ENCODE data around the gene DIAPH1.

DNA sequence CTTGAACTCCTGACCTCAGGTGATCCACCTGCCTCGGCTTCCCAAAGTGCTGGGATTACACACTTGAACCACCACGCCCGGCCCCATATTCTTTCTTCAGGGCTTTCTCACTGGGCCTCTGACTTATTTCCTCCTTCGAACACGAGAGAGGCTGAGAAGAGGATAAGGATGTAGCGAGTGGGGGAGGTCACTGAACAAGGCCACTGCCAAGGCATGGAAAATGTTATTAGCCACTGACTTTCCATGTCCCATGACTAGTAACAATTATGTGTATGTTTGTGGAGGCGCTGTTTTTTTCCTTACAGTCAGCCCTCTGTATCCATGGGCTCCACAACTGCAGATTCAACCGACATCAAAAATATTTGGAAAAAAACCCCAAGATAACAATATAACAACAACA, 44.7 kb upstream of the DIAPH1 start:
- TF ChIP-seq, protein P1, sequence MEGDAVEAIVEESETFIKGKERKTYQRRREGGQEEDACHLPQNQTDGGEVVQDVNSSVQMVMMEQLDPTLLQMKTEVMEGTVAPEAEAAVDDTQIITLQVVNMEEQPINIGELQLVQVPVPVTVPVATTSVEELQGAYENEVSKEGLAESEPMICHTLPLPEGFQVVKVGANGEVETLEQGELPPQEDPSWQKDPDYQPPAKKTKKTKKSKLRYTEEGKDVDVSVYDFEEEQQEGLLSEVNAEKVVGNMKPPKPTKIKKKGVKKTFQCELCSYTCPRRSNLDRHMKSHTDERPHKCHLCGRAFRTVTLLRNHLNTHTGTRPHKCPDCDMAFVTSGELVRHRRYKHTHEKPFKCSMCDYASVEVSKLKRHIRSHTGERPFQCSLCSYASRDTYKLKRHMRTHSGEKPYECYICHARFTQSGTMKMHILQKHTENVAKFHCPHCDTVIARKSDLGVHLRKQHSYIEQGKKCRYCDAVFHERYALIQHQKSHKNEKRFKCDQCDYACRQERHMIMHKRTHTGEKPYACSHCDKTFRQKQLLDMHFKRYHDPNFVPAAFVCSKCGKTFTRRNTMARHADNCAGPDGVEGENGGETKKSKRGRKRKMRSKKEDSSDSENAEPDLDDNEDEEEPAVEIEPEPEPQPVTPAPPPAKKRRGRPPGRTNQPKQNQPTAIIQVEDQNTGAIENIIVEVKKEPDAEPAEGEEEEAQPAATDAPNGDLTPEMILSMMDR (IDR thresholded peaks at IDR 0.05; ENCODE audit: low read length) = no peak
- no peak for TF ChIP-seq EZH2 (optimal IDR thresholded peaks at IDR 0.05; ENCODE audit: low read depth, low read length)
